ENCODE measurements around the gene SMAD6.

DNA sequence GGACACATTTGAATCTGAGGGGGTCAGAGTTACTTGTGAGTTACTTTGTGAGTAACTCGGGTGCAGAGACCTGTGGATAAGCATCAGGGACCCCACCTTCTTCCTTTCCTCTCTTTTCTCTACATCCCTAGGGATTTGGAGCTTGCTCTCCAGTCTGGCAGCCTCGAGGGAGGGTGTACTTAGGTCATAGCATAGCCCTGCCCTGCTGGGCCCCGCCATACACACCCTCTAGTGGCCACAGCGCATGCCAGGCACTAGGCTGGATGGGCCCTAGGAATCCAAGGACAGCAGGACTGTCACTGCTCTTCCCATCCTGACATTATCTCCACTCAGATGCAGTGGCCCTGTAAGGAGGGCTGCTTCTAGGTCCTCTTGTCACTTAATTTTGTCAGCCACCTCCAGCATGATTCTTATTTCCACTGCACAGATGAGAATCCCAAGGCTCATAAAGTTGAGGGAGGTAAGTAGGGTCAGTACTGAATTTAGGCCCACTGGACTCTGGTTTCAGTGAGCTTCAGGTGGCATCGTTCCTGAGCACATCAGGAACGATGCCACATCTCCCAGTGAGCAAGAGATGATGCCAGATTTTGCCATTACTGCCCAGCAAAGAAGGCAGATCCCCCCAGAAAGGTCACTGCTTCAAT lies 3.6 kb upstream of the SMAD6 start:
- TF ChIP-seq, protein P1, sequence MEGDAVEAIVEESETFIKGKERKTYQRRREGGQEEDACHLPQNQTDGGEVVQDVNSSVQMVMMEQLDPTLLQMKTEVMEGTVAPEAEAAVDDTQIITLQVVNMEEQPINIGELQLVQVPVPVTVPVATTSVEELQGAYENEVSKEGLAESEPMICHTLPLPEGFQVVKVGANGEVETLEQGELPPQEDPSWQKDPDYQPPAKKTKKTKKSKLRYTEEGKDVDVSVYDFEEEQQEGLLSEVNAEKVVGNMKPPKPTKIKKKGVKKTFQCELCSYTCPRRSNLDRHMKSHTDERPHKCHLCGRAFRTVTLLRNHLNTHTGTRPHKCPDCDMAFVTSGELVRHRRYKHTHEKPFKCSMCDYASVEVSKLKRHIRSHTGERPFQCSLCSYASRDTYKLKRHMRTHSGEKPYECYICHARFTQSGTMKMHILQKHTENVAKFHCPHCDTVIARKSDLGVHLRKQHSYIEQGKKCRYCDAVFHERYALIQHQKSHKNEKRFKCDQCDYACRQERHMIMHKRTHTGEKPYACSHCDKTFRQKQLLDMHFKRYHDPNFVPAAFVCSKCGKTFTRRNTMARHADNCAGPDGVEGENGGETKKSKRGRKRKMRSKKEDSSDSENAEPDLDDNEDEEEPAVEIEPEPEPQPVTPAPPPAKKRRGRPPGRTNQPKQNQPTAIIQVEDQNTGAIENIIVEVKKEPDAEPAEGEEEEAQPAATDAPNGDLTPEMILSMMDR (IDR thresholded peaks at IDR 0.05 in 2 of 3, conservative IDR thresholded peaks at IDR 0.05 in 1 of 3; ENCODE audit: insufficient read depth in 2 of 3, low read depth in 1 of 3, low read length in 3 of 3): peak; percentile 73 to 82 (median 74)
- TF ChIP-seq TCF7 (IDR thresholded peaks at IDR 0.05; ENCODE audit: borderline replicate concordance) (no peak), SP1 (CRISPR knock-in tag; IDR thresholded peaks at IDR 0.05) (no peak), SP2 (IDR thresholded peaks at IDR 0.05; ENCODE audit: extremely low read depth, low read depth, low read length, poor library complexity, severe bottlenecking) (no peak)

Measured in K562 (cell line).